SU-DHL-6 (cell line): ENCODE measurements around the gene MPRIP.

Experiments
- EZH2phosphoT487 ChIP-seq: fragments of 200-600 bp; sonication (generic), shearing (Covaris generic); conservative IDR thresholded peaks from 2 replicates; pipeline ENCODE4 v1.6.1; 2018; ENCODE audit warnings: mild to moderate bottlenecking, antibody characterized with exemption, low read length, moderate library complexity, mixed read lengths
- TF ChIP-seq, protein P1 (sequence below): fragments of 200-600 bp; sonication (generic); IDR thresholded peaks from one replicate; pipeline ENCODE4 v1.5.1; 2017; ENCODE audit warnings: antibody characterized with exemption, mild to moderate bottlenecking, low read length, moderate library complexity; ENCODE audit not compliant: insufficient read depth, poor library complexity, severe bottlenecking

DNA sequence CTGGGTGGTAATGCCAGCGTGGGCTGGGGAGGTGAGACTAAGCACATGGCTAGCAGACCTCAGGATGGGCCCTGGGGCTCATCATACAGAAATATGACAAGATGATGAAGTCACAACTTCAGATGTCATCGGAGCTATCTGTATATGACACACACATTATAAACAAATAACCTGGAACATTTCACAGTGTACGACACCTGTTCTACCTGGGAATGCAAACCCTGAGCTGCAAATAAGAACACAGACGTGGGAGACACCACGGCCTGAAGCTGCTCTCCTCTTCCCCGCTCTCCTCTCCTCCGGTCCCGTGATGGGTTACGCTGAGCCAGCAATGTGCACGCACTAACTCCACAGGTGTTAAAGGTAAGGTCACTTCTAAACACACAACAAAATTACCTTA is 159.0 kb downstream of the MPRIP start:
- TF ChIP-seq, protein P1, sequence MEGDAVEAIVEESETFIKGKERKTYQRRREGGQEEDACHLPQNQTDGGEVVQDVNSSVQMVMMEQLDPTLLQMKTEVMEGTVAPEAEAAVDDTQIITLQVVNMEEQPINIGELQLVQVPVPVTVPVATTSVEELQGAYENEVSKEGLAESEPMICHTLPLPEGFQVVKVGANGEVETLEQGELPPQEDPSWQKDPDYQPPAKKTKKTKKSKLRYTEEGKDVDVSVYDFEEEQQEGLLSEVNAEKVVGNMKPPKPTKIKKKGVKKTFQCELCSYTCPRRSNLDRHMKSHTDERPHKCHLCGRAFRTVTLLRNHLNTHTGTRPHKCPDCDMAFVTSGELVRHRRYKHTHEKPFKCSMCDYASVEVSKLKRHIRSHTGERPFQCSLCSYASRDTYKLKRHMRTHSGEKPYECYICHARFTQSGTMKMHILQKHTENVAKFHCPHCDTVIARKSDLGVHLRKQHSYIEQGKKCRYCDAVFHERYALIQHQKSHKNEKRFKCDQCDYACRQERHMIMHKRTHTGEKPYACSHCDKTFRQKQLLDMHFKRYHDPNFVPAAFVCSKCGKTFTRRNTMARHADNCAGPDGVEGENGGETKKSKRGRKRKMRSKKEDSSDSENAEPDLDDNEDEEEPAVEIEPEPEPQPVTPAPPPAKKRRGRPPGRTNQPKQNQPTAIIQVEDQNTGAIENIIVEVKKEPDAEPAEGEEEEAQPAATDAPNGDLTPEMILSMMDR, result no peak
- no peak for TF ChIP-seq EZH2phosphoT487
